ENCODE data around the gene ANTXR1.

Gene ANTXR1

GRCh38 chr2:69163556-69163955 lies 150.6 kb downstream of the ANTXR1 start:
- Histone ChIP-seq H3K27ac (ENCODE audit: low read length) (no peak overlapping the region), H3K27me3 (ENCODE audit: control insufficient read depth in 1 of 2, insufficient read depth in 2 of 2, low read length in 2 of 2) (no peaks in the 10 kb centered on the region), H3K4me1 (ENCODE audit: control insufficient read depth, insufficient read depth, low read length) (peaks cover 28% of the 10 kb centered on the region)

GRCh38 chr2:69164061-69164778 lies 151.2 kb downstream of the ANTXR1 start:
- no peaks in the 10 kb centered on the region for H3K27me3 ChIP-seq (ENCODE audit: control insufficient read depth in 1 of 2, insufficient read depth in 2 of 2, low read length in 2 of 2)
- no peak overlapping the region for H3K4me3 ChIP-seq (ENCODE audit: low read length in 2 of 2)
- no peaks in the 10 kb centered on the region for H3K9me3 ChIP-seq (ENCODE audit: control insufficient read depth in 2 of 2, low read length in 2 of 2)
- H3K36me3 ChIP-seq (ENCODE audit: control insufficient read depth in 2 of 2, insufficient read depth in 2 of 2, low read length in 2 of 2) = peaks cover 0 to 4% of the 10 kb centered on the region in 2 donors
- no peak overlapping the region for H3K9ac ChIP-seq (ENCODE audit: low read length in 2 of 2)
- peaks cover 28% of the 10 kb centered on the region for H3K4me1 ChIP-seq (ENCODE audit: control insufficient read depth, insufficient read depth, low read length)
- peak overlapping the region; percentile 24 for H3K27ac ChIP-seq (ENCODE audit: low read length)

More at GRCh38 chr2:69163556-69163955, 150.6 kb downstream of the ANTXR1 start:
- Histone ChIP-seq H3K4me3 (ENCODE audit: low read length in 2 of 2) (no peak overlapping the region), H3K9me3 (ENCODE audit: control insufficient read depth in 2 of 2, low read length in 2 of 2) (no peaks in the 10 kb centered on the region), H3K9ac (ENCODE audit: low read length in 2 of 2) (no peak overlapping the region), H3K36me3 (ENCODE audit: control insufficient read depth in 2 of 2, insufficient read depth in 2 of 2, low read length in 2 of 2) (peaks cover 3 to 4% of the 10 kb centered on the region in 2 donors)

GRCh38 chr2:69165091-69165880 lies 152.3 kb downstream of the ANTXR1 start:
- peaks cover 28% of the 10 kb centered on the region for H3K4me1 ChIP-seq (ENCODE audit: control insufficient read depth, insufficient read depth, low read length)
- no peak overlapping the region for H3K9ac ChIP-seq (ENCODE audit: low read length in 2 of 2)
- H3K27ac ChIP-seq (ENCODE audit: low read length) = no peak overlapping the region
- H3K9me3 ChIP-seq (ENCODE audit: control insufficient read depth in 2 of 2, low read length in 2 of 2) = no peaks in the 10 kb centered on the region
- H3K4me3 ChIP-seq (ENCODE audit: low read length in 2 of 2) = no peak overlapping the region
- peaks cover 0 to 4% of the 10 kb centered on the region in 2 donors for H3K36me3 ChIP-seq (ENCODE audit: control insufficient read depth in 2 of 2, insufficient read depth in 2 of 2, low read length in 2 of 2)
- H3K27me3 ChIP-seq (ENCODE audit: control insufficient read depth in 1 of 2, insufficient read depth in 2 of 2, low read length in 2 of 2) = no peaks in the 10 kb centered on the region

GRCh38 chr2:69166465-69166811 lies 153.5 kb downstream of the ANTXR1 start:
- no peak overlapping the region for H3K4me3 ChIP-seq (ENCODE audit: low read length in 2 of 2)
- H3K4me1 ChIP-seq (ENCODE audit: control insufficient read depth, insufficient read depth, low read length) = peaks cover 28% of the 10 kb centered on the region
- H3K27me3 ChIP-seq (ENCODE audit: control insufficient read depth in 1 of 2, insufficient read depth in 2 of 2, low read length in 2 of 2) = no peaks in the 10 kb centered on the region
- peaks cover 2 to 4% of the 10 kb centered on the region in 2 donors for H3K36me3 ChIP-seq (ENCODE audit: control insufficient read depth in 2 of 2, insufficient read depth in 2 of 2, low read length in 2 of 2)
- no peak overlapping the region for H3K27ac ChIP-seq (ENCODE audit: low read length)
- no peaks in the 10 kb centered on the region for H3K9me3 ChIP-seq (ENCODE audit: control insufficient read depth in 2 of 2, low read length in 2 of 2)
- H3K9ac ChIP-seq (ENCODE audit: low read length in 2 of 2) = no peak overlapping the region

- H3K27ac ChIP-seq (ENCODE audit: low read length) = no peak overlapping the region
- H3K4me1 ChIP-seq (ENCODE audit: control insufficient read depth, insufficient read depth, low read length) = peaks cover 28% of the 10 kb centered on the region
Measured at GRCh38 chr2:69166812-69167468, 154.0 kb downstream of the ANTXR1 start.

GRCh38 chr2:69167469-69167822 lies 154.5 kb downstream of the ANTXR1 start:
- no peaks in the 10 kb centered on the region for H3K9me3 ChIP-seq (ENCODE audit: control insufficient read depth in 2 of 2, low read length in 2 of 2)
- H3K27ac ChIP-seq (ENCODE audit: low read length) = no peak overlapping the region
- H3K36me3 ChIP-seq (ENCODE audit: control insufficient read depth in 2 of 2, insufficient read depth in 2 of 2, low read length in 2 of 2) = peaks cover 2 to 4% of the 10 kb centered on the region in 2 donors
- H3K9ac ChIP-seq (ENCODE audit: low read length in 2 of 2) = no peak overlapping the region
- no peak overlapping the region for H3K4me3 ChIP-seq (ENCODE audit: low read length in 2 of 2)
- H3K4me1 ChIP-seq (ENCODE audit: control insufficient read depth, insufficient read depth, low read length) = peaks cover 28% of the 10 kb centered on the region
- H3K27me3 ChIP-seq (ENCODE audit: control insufficient read depth in 1 of 2, insufficient read depth in 2 of 2, low read length in 2 of 2) = no peaks in the 10 kb centered on the region

More at GRCh38 chr2:69166812-69167468, 154.0 kb downstream of the ANTXR1 start:
- Histone ChIP-seq H3K4me3 (ENCODE audit: low read length in 2 of 2) (peak overlapping the region in 1 of 2 donors; percentile 15), H3K9ac (ENCODE audit: low read length in 2 of 2) (no peak overlapping the region), H3K36me3 (ENCODE audit: control insufficient read depth in 2 of 2, insufficient read depth in 2 of 2, low read length in 2 of 2) (peaks cover 2 to 4% of the 10 kb centered on the region in 2 donors), H3K9me3 (ENCODE audit: control insufficient read depth in 2 of 2, low read length in 2 of 2) (no peaks in the 10 kb centered on the region), H3K27me3 (ENCODE audit: control insufficient read depth in 1 of 2, insufficient read depth in 2 of 2, low read length in 2 of 2) (no peaks in the 10 kb centered on the region)

- Histone ChIP-seq H3K9ac (ENCODE audit: low read length in 2 of 2) (no peak overlapping the region), H3K36me3 (ENCODE audit: control insufficient read depth in 2 of 2, insufficient read depth in 2 of 2, low read length in 2 of 2) (peaks cover 2 to 4% of the 10 kb centered on the region in 2 donors), H3K27ac (ENCODE audit: low read length) (no peak overlapping the region), H3K27me3 (ENCODE audit: control insufficient read depth in 1 of 2, insufficient read depth in 2 of 2, low read length in 2 of 2) (no peaks in the 10 kb centered on the region), H3K4me1 (ENCODE audit: control insufficient read depth, insufficient read depth, low read length) (peaks cover 23% of the 10 kb centered on the region), H3K4me3 (ENCODE audit: low read length in 2 of 2) (no peak overlapping the region), H3K9me3 (ENCODE audit: control insufficient read depth in 2 of 2, low read length in 2 of 2) (no peaks in the 10 kb centered on the region)
Measured at GRCh38 chr2:69168144-69168813, 155.3 kb downstream of the ANTXR1 start.

GRCh38 chr2:69168950-69169654 lies 156.1 kb downstream of the ANTXR1 start:
- H3K4me3 ChIP-seq (ENCODE audit: low read length in 2 of 2) = no peak overlapping the region
- no peak overlapping the region for H3K9ac ChIP-seq (ENCODE audit: low read length in 2 of 2)
- no peaks in the 10 kb centered on the region for H3K9me3 ChIP-seq (ENCODE audit: control insufficient read depth in 2 of 2, low read length in 2 of 2)
- H3K36me3 ChIP-seq (ENCODE audit: control insufficient read depth in 2 of 2, insufficient read depth in 2 of 2, low read length in 2 of 2) = peaks cover 4% of the 10 kb centered on the region in 2 donors
- no peak overlapping the region for H3K27ac ChIP-seq (ENCODE audit: low read length)
- no peaks in the 10 kb centered on the region for H3K27me3 ChIP-seq (ENCODE audit: control insufficient read depth in 1 of 2, insufficient read depth in 2 of 2, low read length in 2 of 2)
- H3K4me1 ChIP-seq (ENCODE audit: control insufficient read depth, insufficient read depth, low read length) = peaks cover 15% of the 10 kb centered on the region

- no peak overlapping the region for H3K27ac ChIP-seq (ENCODE audit: low read length)
- no peak overlapping the region for H3K4me3 ChIP-seq (ENCODE audit: low read length in 2 of 2)
- H3K27me3 ChIP-seq (ENCODE audit: control insufficient read depth in 1 of 2, insufficient read depth in 2 of 2, low read length in 2 of 2) = no peaks in the 10 kb centered on the region
- H3K4me1 ChIP-seq (ENCODE audit: control insufficient read depth, insufficient read depth, low read length) = peaks cover 9% of the 10 kb centered on the region
- H3K9me3 ChIP-seq (ENCODE audit: control insufficient read depth in 2 of 2, low read length in 2 of 2) = no peaks in the 10 kb centered on the region
- H3K9ac ChIP-seq (ENCODE audit: low read length in 2 of 2) = no peak overlapping the region
- peaks cover 4% of the 10 kb centered on the region in 2 donors for H3K36me3 ChIP-seq (ENCODE audit: control insufficient read depth in 2 of 2, insufficient read depth in 2 of 2, low read length in 2 of 2)
Measured at GRCh38 chr2:69169655-69170389, 156.8 kb downstream of the ANTXR1 start.

Measured in stomach smooth muscle (tissue), 2 donors.